ENCODE measurements around the gene EED.

GRCh38 chr11:86313793-86314192 lies 69.2 kb downstream of the EED start:
- TF ChIP-seq EZH2 (IDR thresholded peaks at IDR 0.05; ENCODE audit: borderline replicate concordance, low read length) (no peak), CTCF (IDR thresholded peaks at IDR 0.05; ENCODE audit: low read length) (no peak)

Measured in OCI-LY1 (cell line).